SKM-1 (cell line): ENCODE results near the gene PDE4D.
"Not testable (repeated sequence)": the region's sequence is repeated elsewhere in the genome, so short reads cannot be mapped to it uniquely, and the experiment has no call there.

Source experiments
- DNase-seq: peaks from one replicate; lab custom pipeline; 2025; ENCODE audit not compliant: unreplicated experiment; lab: John Stamatoyannopoulos, UW

Gene PDE4D

DNA sequence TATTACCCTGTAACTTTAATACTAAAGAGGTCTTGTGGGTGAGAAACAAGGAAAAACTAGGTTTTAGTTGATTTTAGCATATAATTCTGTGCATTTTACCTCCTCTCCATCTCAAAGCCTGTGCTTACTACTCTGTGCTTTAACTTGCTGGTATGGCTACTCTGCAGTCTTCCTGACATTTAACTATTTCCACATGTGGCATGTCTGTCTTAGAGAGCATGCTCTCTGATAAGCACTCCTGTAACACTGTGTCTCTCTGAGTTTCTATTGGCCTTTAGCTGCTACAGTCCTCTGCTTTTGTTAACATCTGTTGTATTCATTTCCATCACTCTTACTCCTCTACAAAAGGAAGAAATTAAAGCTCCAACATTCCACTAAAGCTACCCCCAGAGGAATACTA is 892.4 kb downstream of the PDE4D start:
- DNase-seq = no peak

DNA sequence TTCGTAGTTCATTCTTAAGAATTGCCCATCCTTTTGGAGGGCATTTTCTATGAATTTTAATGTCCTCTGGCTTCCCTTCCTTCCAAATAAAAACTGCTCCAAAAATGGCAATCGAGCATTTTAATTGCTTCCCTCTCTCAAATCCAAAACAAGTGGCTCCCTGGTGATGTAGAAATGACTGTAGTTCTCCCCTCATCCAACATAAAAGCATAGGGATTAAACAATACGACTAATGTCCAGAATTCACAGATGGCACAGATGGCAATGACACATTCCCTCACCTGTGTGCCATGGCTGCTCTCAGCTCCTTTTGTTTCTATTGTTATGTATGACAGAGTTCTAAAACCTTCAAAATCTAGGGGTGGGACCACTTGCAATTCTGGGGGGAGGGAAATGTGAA is 893.3 kb downstream of the PDE4D start:
- no peak for DNase-seq

DNA sequence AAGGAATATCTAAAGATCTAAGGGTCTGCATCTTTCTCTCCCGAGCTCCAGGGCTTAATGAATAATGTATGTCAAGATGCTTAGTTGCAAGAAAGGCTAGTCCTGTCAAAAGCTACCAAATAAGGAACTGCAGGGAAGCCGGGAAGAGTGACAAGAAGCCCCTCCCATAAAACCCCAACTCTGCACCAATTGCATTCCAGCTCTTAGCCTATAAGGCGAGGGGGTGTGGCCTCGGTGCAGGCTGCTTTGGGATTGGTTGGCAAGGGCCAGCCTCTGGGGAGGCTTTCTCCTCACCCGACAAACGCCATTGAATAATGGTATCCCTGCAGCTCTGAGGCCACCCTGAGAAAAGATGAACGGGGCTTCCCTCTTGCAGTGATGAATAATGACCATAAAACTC is 893.7 kb downstream of the PDE4D start:
- DNase-seq = no peak

DNA sequence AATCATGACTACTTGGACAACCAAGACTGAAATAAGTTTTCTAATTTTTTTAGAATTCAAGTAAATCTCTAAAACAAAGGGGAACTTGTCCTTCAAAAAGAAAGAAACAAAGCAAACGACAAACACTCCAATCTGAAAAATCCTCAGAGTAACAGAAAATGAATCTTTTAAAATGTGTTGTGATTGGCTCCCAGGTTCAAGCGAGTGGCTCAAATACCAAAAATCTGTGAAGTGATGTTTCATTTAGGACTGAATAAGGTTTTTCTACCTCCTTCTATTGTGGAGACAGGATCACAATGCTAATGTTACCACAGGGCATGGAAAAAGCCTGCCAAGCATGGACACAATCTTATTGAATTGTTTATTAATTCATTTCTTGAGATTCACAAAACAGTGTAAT is 895.0 kb downstream of the PDE4D start:
- no peak for DNase-seq

DNA sequence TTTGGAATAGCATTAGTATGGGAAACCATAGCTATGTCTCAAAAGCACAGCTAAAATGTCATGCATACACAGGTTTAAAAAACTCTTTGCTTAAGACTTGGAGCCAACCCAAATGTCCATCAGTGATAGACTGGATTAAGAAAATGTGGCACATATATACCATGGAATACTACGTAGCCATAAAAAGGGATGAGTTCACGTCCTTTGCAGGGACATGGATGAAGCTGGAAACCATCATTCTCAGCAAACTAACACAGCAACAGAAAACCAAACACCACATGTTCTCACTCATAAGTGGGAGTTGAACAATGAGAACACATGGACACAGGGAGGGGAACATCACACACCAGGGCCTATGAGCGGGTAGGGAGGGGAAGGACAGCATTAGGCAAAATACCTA is 897.7 kb downstream of the PDE4D start:
- DNase-seq = not testable (repeated sequence)

DNA sequence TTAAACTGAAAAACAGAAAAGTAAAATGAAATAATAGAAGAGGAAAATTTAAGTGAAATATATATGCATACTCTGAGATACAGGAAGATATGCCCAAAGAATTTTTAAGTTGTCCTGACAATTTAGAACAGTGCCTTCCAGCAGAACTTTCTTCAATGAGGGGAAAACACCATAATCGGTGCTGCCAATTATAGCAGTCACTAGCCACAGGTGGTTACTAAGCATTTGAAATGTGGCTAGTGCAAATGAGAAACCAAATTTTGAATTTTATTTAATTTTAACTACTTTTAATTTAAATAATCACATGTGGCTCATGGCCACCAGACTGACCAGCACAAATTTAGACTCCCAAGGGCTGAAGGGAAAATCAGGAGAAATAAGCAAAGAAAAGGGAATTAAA is 900.1 kb downstream of the PDE4D start:
- no peak for DNase-seq

DNA sequence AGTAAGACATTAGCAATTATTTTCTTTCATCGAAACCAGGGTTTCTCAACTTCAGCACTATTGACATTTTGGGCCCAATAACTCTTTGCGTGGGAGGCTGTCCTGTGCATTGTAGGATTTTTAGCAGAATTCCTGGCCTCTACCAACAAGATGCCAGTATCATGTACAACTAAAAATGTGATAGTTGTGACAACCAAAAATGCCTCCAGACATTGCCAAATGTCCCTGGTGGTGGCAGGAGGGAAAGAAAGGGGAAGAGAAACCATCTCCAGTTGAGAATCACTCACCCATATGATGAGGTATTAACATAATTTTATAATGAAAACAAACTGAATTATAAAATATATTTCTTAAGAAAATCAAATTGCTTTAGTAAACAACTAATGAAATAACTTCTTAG is 904.6 kb downstream of the PDE4D start:
- no peak for DNase-seq

DNA sequence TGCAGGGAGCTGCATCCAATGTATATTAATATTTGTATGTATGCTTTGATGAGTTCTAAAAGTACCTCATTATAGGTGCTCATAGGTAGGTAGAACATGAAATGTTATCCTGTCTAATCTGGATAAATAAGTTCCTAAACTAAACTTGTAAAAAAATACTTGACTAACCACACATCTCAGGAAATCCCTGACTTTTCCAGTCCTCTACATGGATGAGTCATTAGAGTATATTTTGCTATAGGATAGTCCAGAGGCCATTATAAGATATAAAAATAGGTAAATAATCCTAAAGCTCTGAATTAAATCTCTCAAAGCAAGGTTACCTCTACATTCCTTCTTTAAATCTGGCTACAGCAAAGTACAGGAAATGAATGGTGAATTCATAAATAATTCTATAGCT is 906.3 kb downstream of the PDE4D start:
- no peak for DNase-seq

DNA sequence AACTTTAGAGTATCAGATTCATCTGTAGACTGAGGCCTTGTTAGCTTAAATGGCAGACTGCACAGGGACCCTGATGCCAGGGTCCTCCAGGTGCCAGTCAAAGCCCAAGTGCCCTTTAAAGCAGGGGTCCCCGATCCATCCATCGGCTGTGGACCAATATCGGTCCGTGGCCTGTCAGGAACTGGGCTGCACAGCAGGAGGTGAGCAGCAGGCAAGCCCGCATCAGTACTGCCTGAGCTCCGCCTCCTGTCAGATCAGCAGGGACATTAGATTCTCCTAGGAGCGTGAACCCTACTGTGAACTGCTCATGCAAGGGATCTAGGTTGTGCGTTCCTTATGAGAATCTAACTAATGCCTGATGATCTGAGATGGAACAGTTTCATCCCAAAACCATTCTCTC is 907.2 kb downstream of the PDE4D start:
- DNase-seq = no peak

DNA sequence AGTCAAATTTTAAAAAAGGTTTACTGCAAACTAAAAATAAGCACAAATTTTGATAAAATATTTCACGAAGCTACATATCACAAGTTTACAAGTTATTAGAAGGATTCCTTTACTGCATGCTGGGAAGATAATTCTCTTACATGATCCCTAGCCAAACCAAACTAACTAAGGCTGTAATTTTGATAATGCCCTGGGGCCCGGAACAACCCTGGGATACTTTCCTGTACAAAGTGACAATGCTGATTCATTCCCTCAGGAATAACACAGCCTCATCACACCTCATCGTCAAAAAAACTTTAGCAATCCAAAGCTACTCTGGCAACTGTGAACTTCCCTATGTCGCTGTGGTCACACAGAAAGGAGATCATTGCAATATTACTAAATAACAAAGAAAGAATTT is 907.8 kb downstream of the PDE4D start:
- DNase-seq = no peak

DNA sequence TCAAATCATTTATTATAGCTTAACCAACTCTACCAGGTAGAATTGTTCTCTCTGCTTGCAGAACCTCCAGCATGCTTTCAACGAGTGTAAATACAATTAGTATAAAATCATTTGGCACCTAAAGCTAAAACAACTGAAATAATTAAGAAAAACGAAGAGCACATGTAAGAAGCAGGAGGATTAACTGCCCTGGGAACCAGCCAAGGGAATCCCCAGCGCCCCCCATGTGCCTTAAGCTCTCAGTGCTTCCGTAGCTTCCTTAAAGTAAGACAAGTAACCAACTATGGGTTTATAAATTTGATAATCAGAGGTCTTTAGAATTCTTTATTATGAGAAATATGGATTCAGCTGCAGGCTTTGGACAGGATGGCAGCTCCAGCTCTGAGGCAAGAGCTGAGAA is 908.2 kb downstream of the PDE4D start:
- no peak for DNase-seq

DNA sequence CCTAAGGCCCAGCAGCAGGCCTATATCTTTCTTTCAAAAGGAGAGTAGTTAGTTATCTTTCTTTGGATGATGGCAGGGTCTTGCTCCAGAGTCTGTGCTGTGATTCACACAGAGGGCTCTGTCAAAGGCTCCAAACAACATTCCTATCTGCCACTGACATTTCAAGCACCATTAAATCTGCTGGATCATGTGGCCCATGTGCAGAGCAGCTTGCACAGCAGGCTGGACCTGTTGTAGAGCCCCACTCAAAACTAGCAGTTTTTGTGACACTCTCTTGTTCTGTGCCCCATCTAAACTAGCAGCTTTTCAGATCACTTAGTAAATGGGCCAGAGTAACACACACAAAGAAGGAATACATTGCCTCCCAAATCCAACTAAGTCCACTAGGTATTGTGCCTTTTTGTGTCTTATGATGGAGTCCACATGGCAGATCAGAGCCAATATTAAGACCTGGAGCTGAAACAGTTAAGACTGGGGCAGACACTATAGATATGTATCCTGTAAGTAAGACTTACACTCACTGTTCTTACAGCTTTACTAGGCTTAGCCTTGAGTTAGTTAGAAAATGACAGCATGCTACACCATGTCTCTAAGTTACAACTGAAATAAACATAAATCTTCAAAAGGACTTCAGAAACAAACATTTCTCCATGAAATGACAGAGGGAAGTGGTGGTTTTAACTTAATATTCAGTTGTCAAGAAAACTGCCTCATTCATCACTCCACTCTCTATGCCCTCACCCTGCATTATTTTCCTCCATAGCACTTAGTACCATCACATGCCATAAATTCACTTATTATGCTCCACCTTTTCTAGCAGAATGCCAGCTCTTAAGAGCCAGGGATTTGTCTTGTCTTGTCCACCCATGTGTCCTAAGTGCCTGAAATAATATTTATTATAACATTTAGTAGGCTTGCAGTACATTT is 909.7 kb downstream of the PDE4D start:
- no peak for DNase-seq

DNA sequence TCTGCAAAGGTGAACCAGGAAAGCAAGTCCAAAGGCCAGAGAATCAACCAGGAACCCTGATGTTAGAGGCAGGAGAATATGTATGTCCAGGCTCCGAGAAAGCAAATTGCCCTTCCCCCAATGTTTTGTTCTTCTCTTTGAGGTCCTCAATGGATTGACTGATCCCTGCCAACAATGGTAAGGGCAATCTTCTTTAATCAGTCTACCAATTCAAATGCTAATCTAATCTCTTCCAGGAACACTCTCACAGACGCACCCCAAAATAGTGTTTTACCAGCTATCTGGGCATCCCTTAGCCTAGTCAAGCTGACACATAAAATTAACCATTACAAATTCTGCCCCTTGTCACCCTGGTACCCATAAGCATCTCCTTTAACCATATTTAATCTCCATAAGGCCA is 912.6 kb downstream of the PDE4D start:
- no peak for DNase-seq

DNA sequence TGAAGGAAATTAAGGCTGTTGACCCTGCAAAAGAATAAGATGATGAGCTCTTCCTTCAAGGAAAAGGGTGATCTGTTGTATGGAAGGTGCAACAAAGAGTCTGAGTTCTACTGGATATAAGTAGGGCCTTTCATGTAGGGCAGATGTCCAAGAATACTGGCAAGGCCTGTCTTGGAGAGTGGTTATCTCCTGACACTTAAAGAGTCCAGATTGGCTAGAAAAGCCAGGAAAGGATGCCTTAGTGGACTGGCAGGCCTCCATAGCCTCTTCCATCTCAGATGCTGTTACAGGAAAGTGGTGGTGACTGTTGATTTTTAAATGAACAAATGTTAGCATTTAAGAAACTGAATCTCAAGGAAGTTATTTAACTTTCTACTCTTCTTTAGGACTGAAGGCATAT is 914.4 kb downstream of the PDE4D start:
- DNase-seq = no peak

DNA sequence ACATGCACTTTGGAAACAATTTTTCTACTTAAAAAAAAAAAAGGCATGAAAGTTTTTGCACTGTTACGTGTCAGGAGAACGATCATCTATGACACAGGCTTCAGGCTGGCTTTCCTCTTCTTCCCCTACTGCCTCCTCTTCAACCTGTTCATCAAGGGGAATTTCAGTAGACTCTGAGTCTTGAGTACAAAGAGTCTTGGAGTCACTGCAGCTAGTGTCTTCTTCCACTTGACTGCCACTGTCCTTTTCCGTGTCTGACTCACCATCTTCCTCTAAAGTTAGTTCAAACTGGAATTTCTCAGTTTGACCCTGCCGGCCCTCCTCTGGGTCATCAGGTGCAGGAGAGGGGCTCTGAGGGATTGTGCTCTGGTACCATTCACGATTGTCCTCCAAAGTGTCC is 918.9 kb downstream of the PDE4D start:
- no peak for DNase-seq

DNA sequence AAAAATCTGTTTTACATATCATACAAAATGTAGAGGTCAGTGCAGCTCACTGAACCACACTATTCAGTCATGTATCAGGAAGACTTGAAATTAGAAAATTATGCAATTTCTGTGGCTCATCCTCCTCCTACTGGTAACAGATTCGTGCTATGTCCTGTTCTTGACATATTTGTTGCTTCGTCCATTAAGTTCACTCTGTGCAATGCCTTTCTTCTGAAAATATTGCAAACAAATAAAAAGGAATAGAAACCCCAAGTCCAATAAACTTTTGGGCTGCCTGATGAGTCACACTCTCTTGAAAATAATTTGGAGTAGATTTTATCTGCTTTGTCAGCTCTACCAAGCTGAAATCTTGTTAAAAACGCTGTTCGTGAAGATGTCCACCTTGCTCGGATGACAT is 919.4 kb downstream of the PDE4D start:
- DNase-seq = no peak

DNA sequence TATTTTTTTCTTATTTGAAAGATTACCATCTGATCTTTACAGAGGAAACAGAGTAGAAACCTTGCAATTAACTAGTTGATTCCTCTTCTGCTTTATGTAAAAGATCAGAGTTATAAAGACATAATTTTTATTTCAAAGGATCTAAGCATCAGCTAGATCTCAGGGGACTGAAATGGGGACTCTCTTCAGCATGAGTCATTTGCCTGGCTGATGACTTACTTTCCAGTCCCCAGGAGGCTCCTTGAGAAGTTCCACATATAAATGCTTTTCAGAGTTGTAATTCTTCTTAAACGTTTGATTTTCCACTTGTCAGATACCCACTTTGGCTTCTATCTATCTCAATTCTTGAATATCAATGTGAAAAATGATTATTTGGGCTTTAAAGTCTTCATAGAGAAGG is 921.2 kb downstream of the PDE4D start:
- no peak for DNase-seq

DNA sequence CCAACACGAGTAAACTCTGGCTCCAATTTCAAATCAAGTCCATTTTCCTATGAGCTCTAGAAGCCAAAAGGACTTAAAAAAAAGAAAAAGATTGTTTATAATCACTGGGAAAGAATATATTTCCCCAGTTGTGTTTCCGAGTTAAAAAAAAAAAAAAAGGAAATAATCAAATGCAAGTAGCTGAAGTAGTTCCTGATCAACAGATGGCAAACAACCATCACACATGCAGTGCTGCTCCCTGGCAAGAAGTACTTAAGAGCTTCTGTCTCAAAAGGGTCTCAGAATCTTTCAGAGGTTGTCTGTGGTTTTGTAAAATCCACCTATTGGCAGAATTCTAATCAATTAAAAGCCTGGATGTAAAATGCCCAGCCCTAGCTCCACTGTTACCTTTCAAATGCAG is 922.8 kb downstream of the PDE4D start:
- DNase-seq = no peak

DNA sequence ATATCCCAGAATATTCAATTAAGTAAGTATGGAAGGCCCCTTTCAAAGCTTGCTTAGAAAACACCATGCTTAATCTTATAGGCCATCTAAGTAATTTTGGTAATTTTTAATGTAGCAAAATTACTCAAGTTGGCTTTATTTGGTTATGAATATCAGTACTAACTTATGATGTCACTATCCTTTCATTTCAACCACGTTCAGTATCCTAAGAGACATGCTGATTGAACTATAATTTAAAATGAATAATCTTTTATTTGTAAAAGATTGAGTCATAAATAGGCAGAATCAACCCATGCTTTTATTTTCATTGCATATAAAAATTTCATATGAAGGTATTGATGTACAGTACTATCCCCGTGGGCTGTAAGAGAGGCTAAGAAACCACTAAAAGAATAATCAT is 923.7 kb downstream of the PDE4D start:
- DNase-seq = no peak

DNA sequence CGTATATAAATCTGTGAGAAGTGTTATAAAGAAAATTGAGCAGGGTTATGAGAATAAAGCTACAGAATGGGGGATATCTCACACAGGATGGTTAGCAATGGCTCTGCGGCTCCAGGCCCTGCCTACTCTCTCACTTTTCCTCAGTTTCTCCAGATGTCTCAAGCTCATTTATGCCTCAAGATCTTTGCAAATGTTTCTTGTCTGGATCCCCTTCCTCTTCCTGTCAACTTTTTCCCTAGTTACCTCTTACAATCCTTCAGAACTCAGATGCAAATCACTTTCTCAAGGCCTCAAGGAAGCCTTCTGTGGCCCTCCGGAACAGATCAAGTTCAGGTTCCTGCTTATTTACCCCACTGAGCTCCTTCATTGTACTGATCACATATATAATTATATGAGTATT is 924.3 kb downstream of the PDE4D start:
- DNase-seq = no peak

DNA sequence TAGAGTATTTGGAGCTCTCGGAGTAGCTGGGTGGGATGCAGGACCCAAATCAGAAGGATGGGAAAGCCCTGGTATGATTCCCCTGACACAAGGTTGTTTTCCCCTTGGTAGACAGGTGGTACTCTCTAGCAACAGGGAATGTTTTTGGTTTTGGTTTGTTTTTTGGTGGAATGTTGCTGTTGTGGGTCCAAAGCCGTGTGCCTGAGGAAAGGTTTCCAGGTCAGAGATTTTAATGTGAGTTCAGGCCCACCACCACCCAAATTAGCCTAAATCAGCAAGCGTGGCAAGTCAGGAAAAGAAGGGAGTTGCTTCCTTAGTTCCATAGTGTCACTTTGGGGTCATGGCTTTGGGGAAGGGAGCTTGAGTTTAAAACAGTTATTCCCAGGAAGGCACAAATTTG is 925.2 kb downstream of the PDE4D start:
- DNase-seq = no peak

DNA sequence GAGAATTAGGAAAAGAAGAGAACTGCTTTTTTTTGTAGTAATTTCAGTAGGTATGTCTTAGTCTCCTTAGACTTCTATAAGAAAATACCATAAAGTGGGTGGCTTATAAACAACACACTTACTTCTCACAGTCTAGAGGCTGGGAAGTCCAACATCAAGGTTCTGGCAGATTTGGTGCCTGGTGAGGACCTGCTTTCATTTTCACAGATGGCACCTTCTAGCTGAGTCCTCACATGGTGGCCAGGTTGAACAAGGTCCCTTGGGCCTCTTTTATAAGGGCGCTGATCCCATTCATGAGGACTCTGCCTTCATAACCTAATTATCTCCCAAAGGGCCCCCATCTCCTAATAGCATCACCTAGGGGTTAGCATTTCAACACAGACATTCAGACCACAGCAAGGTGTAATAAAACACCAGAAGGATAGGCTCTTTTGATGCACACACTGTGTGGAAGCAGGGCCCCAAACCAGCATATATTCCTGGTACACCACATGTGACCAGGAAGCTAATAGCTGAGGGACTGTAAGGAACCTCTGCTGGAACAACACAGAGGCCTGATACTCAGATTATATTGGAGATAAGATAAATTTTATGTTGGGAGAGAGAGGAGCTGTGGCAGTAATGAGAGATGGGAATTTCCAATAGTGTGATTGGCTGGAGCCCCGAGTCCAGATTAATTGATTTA is 925.8 kb downstream of the PDE4D start:
- DNase-seq = no peak
